T-helper 17 cell (primary cell): ENCODE data around the gene JAM3. TPM values are rescaled to one million over a fixed set of nuclear protein-coding genes. Genes with fewer than 3 reads are reported as not detected.
"Not testable (repeated sequence)": the region's sequence is repeated elsewhere in the genome, so short reads cannot be mapped to it uniquely, and the experiment has no call there.

Experiments used
- ATAC-seq: fragments of 150-1000 bp; cut with Tn5 transposase; 2 replicates; pipeline ENCODE4 v1.10.0; 2021; ENCODE audit warnings: mild to moderate bottlenecking, moderate library complexity
- DNase-seq, 3 donors: peaks; one replicate each; pipeline versions ENCODE4 v3.0.0 to v3.0.0-alpha.2; 2020 to 2021
- H3K9me3 ChIP-seq: one replicate; pipeline ENCODE4 v1.7.0; 2013; ENCODE audit warnings: low read length, mild to moderate bottlenecking; ENCODE audit not compliant: control insufficient read depth, poor library complexity, severe bottlenecking
- H3K27ac Mint-ChIP-seq: one replicate; pipeline ENCODE4 v1.8.0; 2022; ENCODE audit warnings: mild to moderate bottlenecking, moderate library complexity, mixed read lengths
- H3K27me3 Mint-ChIP-seq: one replicate; pipeline ENCODE4 v1.8.0; 2022; ENCODE audit warnings: mixed read lengths
- H3K36me3 Mint-ChIP-seq: one replicate; pipeline ENCODE4 v1.8.0; 2022; ENCODE audit warnings: low read depth, mixed read lengths
- H3K4me1 Mint-ChIP-seq: one replicate; pipeline ENCODE4 v1.8.0; 2022; ENCODE audit warnings: mild to moderate bottlenecking, mixed read lengths
- H3K4me3 Mint-ChIP-seq: one replicate; pipeline ENCODE4 v1.8.0; 2022; ENCODE audit warnings: mild to moderate bottlenecking, moderate library complexity, mixed read lengths
- total RNA-seq, 4 donors: library from RNA in 2 of 4; stranded (reverse) in 2 of 4; gene quantifications; one replicate each; pipeline ENCODE4 v1.2.3 and lab custom pipeline; 2022 to 2026

The JAM3 gene
- total RNA-seq, 2 donors from 2014 or later, result 12.5 to 37.4 TPM

- H3K4me3 Mint-ChIP-seq, ATAC-seq, H3K4me1 Mint-ChIP-seq: not testable (repeated sequence)
These were observed 119.2 kb downstream of the JAM3 start for GRCh38 chr11:134188092-134188491.

DNA sequence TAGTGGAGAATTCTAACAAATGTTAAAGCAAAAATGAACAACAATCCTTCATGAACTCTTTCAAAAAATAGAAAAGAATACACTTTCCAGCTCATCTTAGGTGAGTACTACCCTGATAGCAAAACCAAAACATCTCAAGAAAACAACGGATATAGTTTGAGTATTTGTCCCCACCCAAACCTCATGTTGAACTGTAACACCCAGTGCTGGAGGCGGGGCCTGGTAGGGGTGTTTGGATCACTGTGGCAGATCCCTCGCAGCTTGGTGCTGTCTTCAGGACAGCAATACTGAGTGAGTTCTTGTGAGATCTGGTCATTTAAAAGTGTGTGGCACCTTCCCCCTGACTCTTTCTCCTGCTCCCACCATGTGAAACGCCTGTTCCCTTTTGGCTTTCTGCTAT is 127.9 kb downstream of the JAM3 start:
- Mint-ChIP-seq H3K27ac (peak overlapping the region; percentile 78), H3K4me3 (peak overlapping the region; percentile 25), H3K27me3 (no peaks in the 10 kb centered on the region), H3K36me3 (peaks cover 14% of the 10 kb centered on the region), H3K4me1 (peaks cover 15% of the 10 kb centered on the region)
- DNase-seq (no peak), ATAC-seq (peak; percentile 54)
- no peaks in the 10 kb centered on the region for H3K9me3 ChIP-seq

More at GRCh38 chr11:134188092-134188491, 119.2 kb downstream of the JAM3 start:
- peaks cover 18% of the 10 kb centered on the region for H3K36me3 Mint-ChIP-seq
- not testable (repeated sequence) for H3K9me3 ChIP-seq, DNase-seq, H3K27me3 Mint-ChIP-seq, H3K27ac Mint-ChIP-seq

DNA sequence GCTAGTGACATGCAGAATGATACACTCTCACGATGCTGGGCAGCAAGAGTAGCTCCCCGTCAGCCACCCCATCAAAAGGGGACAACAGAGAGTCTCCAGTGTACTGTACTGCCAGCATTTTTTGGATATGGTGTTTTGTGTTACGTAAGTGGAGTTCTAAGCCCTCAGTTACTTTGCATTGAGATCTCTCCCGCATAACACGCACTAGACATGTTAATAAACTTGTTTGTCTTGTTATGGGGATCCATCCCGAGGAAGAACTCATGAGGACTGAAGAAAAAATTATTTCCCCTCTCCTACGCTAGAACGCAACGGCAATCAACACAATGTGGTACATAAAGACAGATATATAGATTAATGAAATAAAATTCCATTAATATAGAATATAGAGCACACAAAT is 130.7 kb downstream of the JAM3 start:
- no peaks in the 10 kb centered on the region for H3K27me3 Mint-ChIP-seq
- peaks cover 11% of the 10 kb centered on the region for H3K36me3 Mint-ChIP-seq
- H3K4me1 Mint-ChIP-seq, result peaks cover 15% of the 10 kb centered on the region
- ATAC-seq, result no peak
- no peak overlapping the region for H3K4me3 Mint-ChIP-seq
- DNase-seq, result no peak
- H3K9me3 ChIP-seq, result no peaks in the 10 kb centered on the region
- no peak overlapping the region for H3K27ac Mint-ChIP-seq

GRCh38 chr11:134200688-134201087 is 131.8 kb downstream of the JAM3 start:
- no peaks in the 10 kb centered on the region for H3K27me3 Mint-ChIP-seq
- H3K4me3 Mint-ChIP-seq, result no peak overlapping the region
- H3K9me3 ChIP-seq, result no peaks in the 10 kb centered on the region
- H3K27ac Mint-ChIP-seq, result no peak overlapping the region
- DNase-seq, result no peak
- H3K4me1 Mint-ChIP-seq, result peaks cover 15% of the 10 kb centered on the region
- ATAC-seq, result no peak
- peaks cover 11% of the 10 kb centered on the region for H3K36me3 Mint-ChIP-seq

Other genes with a start within 250 kb of the JAM3 start
- gene SPATA19, start 223.6 kb upstream of the JAM3 start, total RNA-seq, result not detected
- gene IGSF9B, start 112.1 kb upstream of the JAM3 start, total RNA-seq, result 10 to 100 TPM; 43.8 to 52.9 TPM
- gene NCAPD3, start 154.9 kb downstream of the JAM3 start, total RNA-seq, result 10 to 100 TPM; 26.8 to 31.4 TPM
- gene VPS26B, start 155.6 kb downstream of the JAM3 start, total RNA-seq, result 10 to 100 TPM; 49.9 to 51.1 TPM
- gene THYN1, start 184.3 kb downstream of the JAM3 start, total RNA-seq, result 10 to 100 TPM; 32.9 to 36.5 TPM
- 10 to 100 TPM; 20.3 to 23.6 TPM for gene ACAD8, start 184.5 kb downstream of the JAM3 start, total RNA-seq
- gene GLB1L3, start 207.3 kb downstream of the JAM3 start, total RNA-seq, result 1 to 10 TPM; 2.0 to 2.2 TPM